Measurements from ENCODE around the gene HSD3B7. TPM values are rescaled to one million over a fixed set of nuclear protein-coding genes. Genes with fewer than 3 reads are reported as not detected.

HSD3B7 gene
- total and polyA plus RNA-seq, 2 donors (not counting 1 experiment from before 2014, with no cell fraction given), result 0.89 to 1.2 TPM

- peaks cover 0 to 37% (median 18%) of the 10 kb centered on the region in 4 experiments for H3K27me3 ChIP-seq (replicated peaks in 1 of 4; ENCODE audit: control extremely low read depth in 1 of 4, control insufficient read depth in 3 of 4, insufficient read depth in 4 of 4, low read length in 3 of 4)
- CTCF ChIA-PET, result no interaction called here
- Mint-ChIP-seq H3K4me3 (peak overlapping the region; percentile 45), H3K9me3 (ENCODE audit: insufficient read depth) (no peaks in the 10 kb centered on the region), H3K4me1 (peaks cover 20% of the 10 kb centered on the region), H3K27me3 (peaks cover 38% of the 10 kb centered on the region), H3K27ac (no peak overlapping the region)
- intact Hi-C loops (cut with micrococcal nuclease), result no loop called here
- peaks cover 0 to 14% (median 0%) of the 10 kb centered on the region in 3 donors for H3K9me3 ChIP-seq (ENCODE audit: control extremely low read depth in 1 of 3, control insufficient read depth in 2 of 3, insufficient read depth in 1 of 3, low read length in 2 of 3)
- TF ChIP-seq EZH2 (IDR thresholded peaks at IDR 0.05; ENCODE audit: borderline replicate concordance, insufficient read depth, low read depth, low read length, poor library complexity, severe bottlenecking) (no peak), CTCF (IDR thresholded peaks at IDR 0.05) (no peak)
- H3K79me2 ChIP-seq (ENCODE audit: control insufficient read depth, insufficient read depth, low read length), result no peaks in the 10 kb centered on the region
- peaks cover 6 to 10% of the 10 kb centered on the region in 2 donors for H3K4me1 ChIP-seq (ENCODE audit: control insufficient read depth in 2 of 2, insufficient read depth in 2 of 2, low read length in 2 of 2)
- peak overlapping the region; percentile 64 for H3K4me2 ChIP-seq (replicated peaks; ENCODE audit: low read depth, low read length, poor library complexity, severe bottlenecking)
- DNase-seq (no peak), ATAC-seq (ENCODE audit: low read depth) (no peak)
- POLR2A ChIA-PET, result no interaction called here
- H3K4me3 ChIP-seq (ENCODE audit: control extremely low read depth in 1 of 5, extremely low read depth in 1 of 5, insufficient read depth in 1 of 5, low read depth in 2 of 5, low read length in 4 of 5), result no peak overlapping the region
- WGBS (ENCODE audit: insufficient coverage), result 24% methylated on average over 26 of the region's 36 CpGs
- H2AFZ ChIP-seq (ENCODE audit: insufficient read depth, low read depth, low read length, poor library complexity, severe bottlenecking), result no peak overlapping the region
- no peak overlapping the region for H3K27ac ChIP-seq (ENCODE audit: low read length in 2 of 2)
- H3K36me3 ChIP-seq (replicated peaks in 1 of 2; ENCODE audit: control extremely low read depth in 1 of 2, control insufficient read depth in 1 of 2, extremely low read depth in 1 of 2, insufficient read depth in 2 of 2, low read length in 1 of 2), result no peaks in the 10 kb centered on the region
- no peak overlapping the region for H3K9ac ChIP-seq (ENCODE audit: low read length)
- H4K20me1 ChIP-seq (ENCODE audit: control insufficient read depth, insufficient read depth, low read length, poor library complexity, severe bottlenecking), result no peaks in the 10 kb centered on the region
Measured at GRCh38 chr16:31009894-31010584, 25.0 kb downstream of the HSD3B7 start.

- peak; percentile 14 for ATAC-seq (ENCODE audit: low read depth)
- no peak for TF ChIP-seq EZH2 (IDR thresholded peaks at IDR 0.05; ENCODE audit: borderline replicate concordance, insufficient read depth, low read depth, low read length, poor library complexity, severe bottlenecking)
- TF ChIP-seq CTCF (IDR thresholded peaks at IDR 0.05), result no peak
- no peak within 1 kb of the TSS for H3K27ac ChIP-seq (ENCODE audit: low read length in 2 of 2)
- H3K9me3 Mint-ChIP-seq (ENCODE audit: insufficient read depth), result no peaks in the 10 kb centered on the region
- peak within 1 kb of the TSS; percentile 67 for H3K4me3 Mint-ChIP-seq
- H3K27me3 Mint-ChIP-seq, result peaks cover 40% of the 10 kb centered on the region
- peak within 1 kb of the TSS; percentile 64 for H3K4me2 ChIP-seq (replicated peaks; ENCODE audit: low read depth, low read length, poor library complexity, severe bottlenecking)
- intact Hi-C loops (cut with micrococcal nuclease), result no loop called here
- H3K79me2 ChIP-seq (ENCODE audit: control insufficient read depth, insufficient read depth, low read length), result no peaks in the 10 kb centered on the region
- peaks cover 0 to 14% (median 0%) of the 10 kb centered on the region in 3 donors for H3K9me3 ChIP-seq (ENCODE audit: control extremely low read depth in 1 of 3, control insufficient read depth in 2 of 3, insufficient read depth in 1 of 3, low read length in 2 of 3)
- no peak for DNase-seq
- 19% methylated on average over 22 of the region's 45 CpGs for WGBS (ENCODE audit: insufficient coverage)
- peak within 1 kb of the TSS in 1 of 5 experiments; percentile 26 for H3K4me3 ChIP-seq (ENCODE audit: control extremely low read depth in 1 of 5, extremely low read depth in 1 of 5, insufficient read depth in 1 of 5, low read depth in 2 of 5, low read length in 4 of 5)
- no peaks in the 10 kb centered on the region for H3K36me3 ChIP-seq (replicated peaks in 1 of 2; ENCODE audit: control extremely low read depth in 1 of 2, control insufficient read depth in 1 of 2, extremely low read depth in 1 of 2, insufficient read depth in 2 of 2, low read length in 1 of 2)
- no peak within 1 kb of the TSS for H3K27ac Mint-ChIP-seq
- peaks cover 20% of the 10 kb centered on the region for H3K4me1 Mint-ChIP-seq
- no peaks in the 10 kb centered on the region for H4K20me1 ChIP-seq (ENCODE audit: control insufficient read depth, insufficient read depth, low read length, poor library complexity, severe bottlenecking)
- peak within 1 kb of the TSS; percentile 3 for H2AFZ ChIP-seq (ENCODE audit: insufficient read depth, low read depth, low read length, poor library complexity, severe bottlenecking)
- H3K4me1 ChIP-seq (ENCODE audit: control insufficient read depth in 2 of 2, insufficient read depth in 2 of 2, low read length in 2 of 2), result peaks cover 6 to 10% of the 10 kb centered on the region in 2 donors
- POLR2A ChIA-PET, result no interaction called here
- CTCF ChIA-PET, result no interaction called here
- no peak within 1 kb of the TSS for H3K9ac ChIP-seq (ENCODE audit: low read length)
- H3K27me3 ChIP-seq (replicated peaks in 1 of 4; ENCODE audit: control extremely low read depth in 1 of 4, control insufficient read depth in 3 of 4, insufficient read depth in 4 of 4, low read length in 3 of 4), result peaks cover 0 to 37% (median 18%) of the 10 kb centered on the region in 4 experiments
Measured at GRCh38 chr16:31010585-31011325, 25.7 kb downstream of the HSD3B7 start, which contains the start of gene STX1B. STX1B (minus strand) TSS chr16:31010638; CDS start chr16:31010396, 242 bp downstream.
